GM12873 (cell line): ENCODE measurements around the gene CTDNEP1.

Experiments
- TF ChIP-seq, protein P1 (sequence below): IDR thresholded peaks from 2 replicates; pipeline ENCODE4 v1.5.1; 2012; ENCODE audit warnings: low read depth, mild to moderate bottlenecking, moderate library complexity, low read length, control low read depth; ENCODE audit not compliant: insufficient read depth; ENCODE audit errors: missing control alignments

The CTDNEP1 gene

GRCh38 chr17:7250695-7251627 lies 573 bp downstream of the CTDNEP1 start:
- TF ChIP-seq, protein P1, sequence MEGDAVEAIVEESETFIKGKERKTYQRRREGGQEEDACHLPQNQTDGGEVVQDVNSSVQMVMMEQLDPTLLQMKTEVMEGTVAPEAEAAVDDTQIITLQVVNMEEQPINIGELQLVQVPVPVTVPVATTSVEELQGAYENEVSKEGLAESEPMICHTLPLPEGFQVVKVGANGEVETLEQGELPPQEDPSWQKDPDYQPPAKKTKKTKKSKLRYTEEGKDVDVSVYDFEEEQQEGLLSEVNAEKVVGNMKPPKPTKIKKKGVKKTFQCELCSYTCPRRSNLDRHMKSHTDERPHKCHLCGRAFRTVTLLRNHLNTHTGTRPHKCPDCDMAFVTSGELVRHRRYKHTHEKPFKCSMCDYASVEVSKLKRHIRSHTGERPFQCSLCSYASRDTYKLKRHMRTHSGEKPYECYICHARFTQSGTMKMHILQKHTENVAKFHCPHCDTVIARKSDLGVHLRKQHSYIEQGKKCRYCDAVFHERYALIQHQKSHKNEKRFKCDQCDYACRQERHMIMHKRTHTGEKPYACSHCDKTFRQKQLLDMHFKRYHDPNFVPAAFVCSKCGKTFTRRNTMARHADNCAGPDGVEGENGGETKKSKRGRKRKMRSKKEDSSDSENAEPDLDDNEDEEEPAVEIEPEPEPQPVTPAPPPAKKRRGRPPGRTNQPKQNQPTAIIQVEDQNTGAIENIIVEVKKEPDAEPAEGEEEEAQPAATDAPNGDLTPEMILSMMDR, result no peak

- TF ChIP-seq, protein P1, result no peak
Measured at GRCh38 chr17:7249830-7250229, 1.7 kb downstream of the CTDNEP1 start.

- TF ChIP-seq, protein P1, result no peak
Measured at GRCh38 chr17:7249214-7249613, 2.3 kb downstream of the CTDNEP1 start.

DNA sequence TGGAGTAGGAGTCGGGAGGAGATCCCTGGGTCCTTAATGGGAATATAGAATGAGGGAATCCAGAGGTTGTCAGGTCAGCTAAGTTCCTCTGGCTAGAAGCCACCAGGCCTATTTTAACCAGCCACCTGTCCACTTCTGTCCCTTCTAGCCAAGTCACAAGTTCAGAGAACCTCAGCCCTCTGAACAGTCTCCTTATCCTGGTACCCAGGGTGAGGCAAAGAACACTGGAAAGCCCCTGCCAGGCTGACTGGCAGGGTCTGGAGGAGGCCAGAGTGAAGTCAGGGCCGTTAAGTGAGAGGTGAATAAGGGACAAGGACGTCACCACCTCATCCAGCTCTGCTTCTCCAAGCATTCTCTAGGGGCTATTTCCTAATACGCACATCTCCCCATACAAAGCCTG lies 2.7 kb downstream of the CTDNEP1 start:
- TF ChIP-seq, protein P1, result no peak

- TF ChIP-seq, protein P1, result no peak
Measured at GRCh38 chr17:7246779-7247178, 4.8 kb downstream of the CTDNEP1 start.

DNA sequence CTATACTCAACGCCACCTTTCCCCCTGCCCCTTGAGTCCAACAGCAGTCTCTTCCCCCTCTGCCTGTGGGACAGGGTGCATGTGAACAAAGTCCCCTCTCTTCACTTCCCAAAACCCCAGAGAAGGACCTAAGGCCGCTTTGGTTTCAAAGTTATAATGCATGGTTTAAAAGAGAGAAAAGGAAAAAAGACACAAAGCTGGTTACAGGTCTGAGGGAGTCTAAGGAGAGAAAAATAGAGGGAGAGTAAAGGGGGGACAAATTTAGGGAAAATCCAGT lies 8.1 kb downstream of the CTDNEP1 start:
- TF ChIP-seq, protein P1, result no peak

DNA sequence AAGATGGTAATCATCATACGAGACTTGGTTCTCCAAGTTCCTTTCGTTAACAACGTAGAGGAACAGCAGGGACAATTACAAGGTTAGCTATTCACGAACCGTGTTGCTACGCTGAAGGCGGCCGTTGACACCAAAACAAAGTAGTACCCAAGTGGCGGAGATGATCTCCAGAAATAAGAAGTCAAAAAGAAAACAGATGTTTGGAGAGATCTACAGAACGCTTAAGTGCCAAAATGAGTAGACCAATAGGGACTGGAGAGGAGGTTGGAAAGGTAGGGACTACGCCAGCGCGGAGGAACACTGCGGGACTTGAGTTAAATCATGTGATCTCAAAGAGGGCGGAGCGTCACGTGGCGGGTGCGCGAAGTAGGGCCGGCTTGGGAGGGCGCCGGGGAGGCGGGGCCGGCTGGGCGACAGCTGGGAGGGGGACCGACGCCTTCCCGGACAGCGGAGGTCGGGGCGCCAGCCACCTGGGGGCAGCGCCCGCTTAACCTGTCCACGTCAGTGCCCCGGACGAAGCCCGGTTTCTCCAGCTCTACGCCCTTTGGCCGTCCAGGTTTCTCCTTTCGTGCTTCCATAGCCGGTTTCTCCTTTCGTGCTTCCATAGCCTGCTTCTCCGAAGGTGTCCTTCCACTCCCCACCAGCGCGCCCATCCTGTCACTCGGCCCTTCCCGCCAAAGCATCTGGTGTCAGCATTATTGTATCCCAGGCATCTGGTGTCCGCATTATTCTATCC lies 8.6 kb downstream of the CTDNEP1 start:
- TF ChIP-seq, protein P1, result no peak
